NCI-H226 (cell line): Measurements from ENCODE around the gene ITGB4.
"Not testable (repeated sequence)": the region's sequence is repeated elsewhere in the genome, so short reads cannot be mapped to it uniquely, and the experiment has no call there.

ENCODE experiments used
- DNase-seq: peaks from one replicate; pipeline ENCODE4 v3.0.0-alpha.2; 2015

ITGB4 gene

DNA sequence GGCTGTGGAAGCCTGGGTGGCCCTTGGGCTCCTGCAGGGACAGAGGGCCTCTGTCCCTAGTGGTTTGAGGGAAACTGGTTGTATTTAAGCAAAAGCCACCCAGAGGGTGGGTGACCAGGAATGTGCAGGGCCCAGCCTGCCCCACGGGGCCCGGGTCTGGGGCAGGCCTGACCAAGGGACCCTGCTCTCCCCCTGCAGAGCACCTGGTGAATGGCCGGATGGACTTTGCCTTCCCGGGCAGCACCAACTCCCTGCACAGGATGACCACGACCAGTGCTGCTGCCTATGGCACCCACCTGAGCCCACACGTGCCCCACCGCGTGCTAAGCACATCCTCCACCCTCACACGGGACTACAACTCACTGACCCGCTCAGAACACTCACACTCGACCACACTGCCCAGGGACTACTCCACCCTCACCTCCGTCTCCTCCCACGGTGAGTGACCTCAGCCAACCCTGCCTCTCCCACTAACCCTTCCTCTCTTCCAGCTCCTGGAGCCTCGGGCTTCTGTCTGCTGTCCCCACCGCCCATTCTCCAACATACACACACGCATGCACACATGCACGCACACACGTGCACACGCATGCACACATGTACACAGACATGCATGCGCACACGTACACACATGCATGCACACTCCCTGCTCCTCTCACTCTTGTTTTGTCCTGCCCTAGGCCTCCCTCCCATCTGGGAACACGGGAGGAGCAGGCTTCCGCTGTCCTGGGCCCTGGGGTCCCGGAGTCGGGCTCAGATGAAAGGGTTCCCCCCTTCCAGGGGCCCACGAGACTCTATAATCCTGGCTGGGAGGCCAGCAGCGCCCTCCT, 33.3 kb downstream of the ITGB4 start:
- DNase-seq, result peak; percentile 46

DNA sequence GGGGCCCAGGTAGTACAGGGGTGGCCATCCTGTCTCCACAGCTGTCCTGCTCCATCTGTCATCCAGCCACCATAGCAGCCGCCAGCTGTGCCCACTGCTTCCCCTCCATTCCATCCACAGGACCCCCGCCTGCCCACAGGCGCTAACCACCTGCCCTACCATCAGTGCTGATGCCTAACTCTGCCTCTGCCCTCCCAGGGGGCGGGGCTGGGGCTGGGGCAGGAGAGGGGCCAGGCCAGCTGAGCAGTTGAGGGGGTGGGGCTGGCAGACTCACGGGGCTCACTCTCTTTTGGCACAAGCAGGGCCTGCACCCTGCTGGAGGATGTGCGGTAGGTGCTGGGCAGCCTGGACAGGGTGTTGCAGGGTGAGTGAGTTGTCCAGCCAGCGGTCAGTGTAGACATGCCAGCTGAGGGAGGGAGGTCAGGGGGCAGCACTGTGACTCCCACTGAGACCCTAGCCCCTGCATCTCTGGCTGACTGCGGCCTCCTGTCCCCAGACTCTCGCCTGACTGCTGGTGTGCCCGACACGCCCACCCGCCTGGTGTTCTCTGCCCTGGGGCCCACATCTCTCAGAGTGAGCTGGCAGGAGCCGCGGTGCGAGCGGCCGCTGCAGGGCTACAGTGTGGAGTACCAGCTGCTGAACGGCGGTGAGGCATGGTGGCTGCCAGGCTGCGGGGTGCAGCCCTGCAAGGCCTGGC, 34.1 kb downstream of the ITGB4 start:
- DNase-seq, result no peak

DNA sequence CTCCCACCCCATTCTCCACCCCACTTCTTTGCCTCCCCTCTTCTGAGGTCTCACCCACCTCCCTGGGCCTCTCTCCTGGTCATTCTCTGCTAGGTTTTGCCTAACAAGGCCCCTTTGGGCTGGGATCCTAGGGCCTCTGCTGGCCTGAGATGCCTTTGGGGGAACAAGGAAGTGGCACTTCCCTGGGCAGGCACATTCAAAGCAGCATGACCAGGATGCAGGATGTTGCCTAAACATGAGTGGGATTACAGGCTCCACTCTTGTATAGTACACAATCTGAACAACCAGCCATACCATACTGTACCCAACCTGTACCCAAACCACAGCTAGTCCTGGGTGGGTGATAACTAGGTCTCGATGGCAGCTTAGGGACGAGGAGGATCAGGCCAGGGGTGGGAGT, 34.7 kb downstream of the ITGB4 start:
- DNase-seq, result no peak

DNA sequence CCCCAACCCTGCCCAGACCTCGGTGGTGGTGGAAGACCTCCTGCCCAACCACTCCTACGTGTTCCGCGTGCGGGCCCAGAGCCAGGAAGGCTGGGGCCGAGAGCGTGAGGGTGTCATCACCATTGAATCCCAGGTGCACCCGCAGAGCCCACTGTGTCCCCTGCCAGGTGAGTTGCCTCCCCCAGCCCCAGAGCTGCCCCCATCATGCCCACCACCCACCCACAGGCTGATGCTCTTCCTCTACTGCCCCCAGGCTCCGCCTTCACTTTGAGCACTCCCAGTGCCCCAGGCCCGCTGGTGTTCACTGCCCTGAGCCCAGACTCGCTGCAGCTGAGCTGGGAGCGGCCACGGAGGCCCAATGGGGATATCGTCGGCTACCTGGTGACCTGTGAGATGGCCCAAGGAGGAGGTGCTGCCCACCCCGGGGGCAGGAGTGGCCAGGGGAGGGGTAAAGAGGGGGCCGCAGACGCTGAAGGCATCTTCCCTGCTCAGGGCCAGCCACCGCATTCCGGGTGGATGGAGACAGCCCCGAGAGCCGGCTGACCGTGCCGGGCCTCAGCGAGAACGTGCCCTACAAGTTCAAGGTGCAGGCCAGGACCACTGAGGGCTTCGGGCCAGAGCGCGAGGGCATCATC, 35.3 kb downstream of the ITGB4 start:
- no peak for DNase-seq

- no peak for DNase-seq
Observed at GRCh38 chr17:75757086-75757681, 35.9 kb downstream of the ITGB4 start.

GRCh38 chr17:75758131-75758905, 37.1 kb downstream of the ITGB4 start:
- DNase-seq, result no peak

- no peak for DNase-seq
Observed at GRCh38 chr17:75759457-75759856, 38.2 kb downstream of the ITGB4 start.

DNA sequence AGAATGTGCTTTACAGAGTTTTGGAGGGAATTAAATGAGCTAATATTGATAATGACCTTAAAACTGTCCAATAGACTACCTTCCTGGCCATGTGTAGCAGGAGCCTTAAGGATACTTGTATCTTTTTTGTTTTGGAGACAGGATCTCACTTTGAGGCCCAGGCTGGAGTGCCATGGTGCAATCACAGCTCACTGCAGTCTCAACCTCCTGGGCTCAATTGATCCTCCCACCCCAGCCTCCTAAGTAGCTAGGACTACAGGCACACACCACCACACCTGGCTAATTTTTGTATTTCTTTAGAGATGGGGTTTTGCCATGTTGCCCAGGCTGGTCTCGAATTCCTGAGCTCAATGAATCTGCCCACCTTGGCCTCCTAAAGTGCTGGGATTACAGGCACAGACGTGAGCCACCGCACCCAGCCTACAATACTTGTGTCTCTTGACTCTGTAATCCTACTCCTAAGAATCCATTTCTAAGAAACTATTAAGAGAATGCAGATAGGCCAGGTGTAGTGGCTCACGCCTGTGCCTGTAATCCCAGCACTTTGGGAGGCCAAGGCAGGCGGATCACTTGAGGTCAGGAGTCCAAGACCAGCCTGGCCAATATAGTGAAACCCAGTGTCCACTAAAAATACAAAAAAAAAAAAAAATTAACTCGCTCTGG, 38.9 kb downstream of the ITGB4 start:
- DNase-seq, result not testable (repeated sequence)

GRCh38 chr17:75762513-75763268, 41.4 kb downstream of the ITGB4 start:
- DNase-seq, result peak; percentile 34

- DNase-seq, result no peak
Observed at GRCh38 chr17:75763269-75763607, 42.0 kb downstream of the ITGB4 start.

DNA sequence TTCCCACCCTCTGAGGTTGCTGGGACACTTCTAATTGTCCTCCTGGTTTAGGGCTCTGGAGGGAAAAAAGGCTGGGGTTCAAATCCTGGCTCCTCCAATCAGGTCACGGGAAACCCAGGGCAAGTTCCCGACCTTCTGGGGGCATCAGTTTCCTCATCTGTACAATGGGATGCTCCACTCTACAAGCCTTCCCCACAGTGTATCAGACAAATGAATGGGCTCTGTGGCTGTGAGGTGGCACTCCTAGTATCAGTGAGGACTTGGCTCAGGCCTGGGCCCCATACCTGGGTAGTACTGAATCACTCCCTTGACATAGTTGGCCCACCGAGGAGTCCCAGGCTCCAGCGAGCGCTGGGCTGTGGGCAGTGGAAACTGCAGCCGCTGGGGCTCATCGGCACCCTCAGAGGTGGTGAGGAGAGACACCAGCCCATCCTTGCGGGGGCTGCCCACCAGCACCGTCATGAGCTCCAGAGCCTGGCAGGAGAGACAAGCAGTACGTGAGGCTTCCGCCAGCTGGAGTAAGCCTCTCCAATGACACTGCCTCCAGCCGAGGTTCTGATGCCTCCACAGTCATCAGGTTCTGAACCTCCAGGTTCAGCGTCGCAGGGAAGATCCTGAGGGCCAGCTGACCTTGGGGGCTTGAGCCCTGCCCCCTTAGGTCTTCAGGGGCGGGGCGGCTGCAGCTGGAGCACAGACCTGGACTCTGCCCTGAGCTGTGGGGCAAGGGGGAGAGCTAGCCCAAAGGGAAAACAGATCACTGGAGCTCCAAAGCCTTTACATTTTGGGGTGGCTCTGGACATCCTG, 42.6 kb downstream of the ITGB4 start:
- DNase-seq, result no peak

GRCh38 chr17:75764417-75764710, 43.1 kb downstream of the ITGB4 start:
- no peak for DNase-seq

- DNase-seq, result peak; percentile 63
Observed at GRCh38 chr17:75764711-75765421, 43.6 kb downstream of the ITGB4 start, which contains the start of gene GALK1. TSS of gene GALK1 (minus strand) at chr17:75765192. CDS start at chr17:75765136, 56 bp downstream.

DNA sequence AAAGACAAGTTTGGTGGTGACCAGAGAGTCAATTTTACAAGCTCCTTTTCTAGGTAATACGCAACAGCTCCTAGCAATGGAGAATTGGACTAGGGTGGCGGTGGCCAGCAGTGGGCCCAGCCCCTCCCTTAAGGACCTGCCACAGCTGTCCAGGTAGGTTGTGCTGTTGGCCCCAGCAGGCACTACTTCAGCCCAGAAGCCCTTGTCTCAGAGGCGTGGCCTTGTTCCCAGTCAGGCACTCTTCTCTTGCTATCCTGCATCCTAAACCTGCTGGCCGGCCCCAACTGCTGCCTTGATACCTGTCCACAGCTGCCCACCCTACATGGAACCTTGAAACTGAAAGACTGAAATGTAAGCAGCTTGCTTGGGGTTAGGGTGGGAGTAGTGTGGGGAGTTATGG, 44.7 kb downstream of the ITGB4 start:
- DNase-seq, result no peak

GRCh38 chr17:75767881-75768280, 46.6 kb downstream of the ITGB4 start:
- no peak for DNase-seq

DNA sequence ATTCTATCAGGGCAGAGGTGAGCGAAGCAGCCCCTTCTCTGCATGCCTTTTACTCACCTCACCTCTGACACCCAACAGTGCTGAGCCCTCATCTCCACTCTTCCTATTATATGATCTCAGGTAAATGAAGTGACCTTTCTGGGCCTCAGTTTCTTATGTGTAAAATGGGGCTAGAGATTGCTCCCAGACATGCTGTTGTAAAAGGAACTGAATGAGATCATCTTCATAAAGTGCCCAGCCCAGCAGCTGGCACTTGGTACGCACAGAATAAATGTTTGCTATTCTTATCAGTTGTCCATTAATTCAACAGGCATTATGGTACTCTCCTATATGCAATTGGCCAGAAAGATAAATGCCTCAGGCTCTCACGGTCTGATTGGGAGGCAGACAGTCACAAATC, 48.3 kb downstream of the ITGB4 start:
- DNase-seq, result no peak

GRCh38 chr17:75771334-75772281, 50.3 kb downstream of the ITGB4 start:
- DNase-seq, result no peak

- no peak for DNase-seq
Observed at GRCh38 chr17:75773121-75773807, 52.0 kb downstream of the ITGB4 start.
